ENCODE results near the gene MCC. TPM values are rescaled to one million over a fixed set of nuclear protein-coding genes. Genes with fewer than 3 reads are reported as not detected.

Gene MCC
- total RNA-seq, 1 experiment from 2014 or later = 0.41 TPM

GRCh38 chr5:113514289-113514635, 26.0 kb upstream of the MCC start:
- in situ Hi-C loops (cut with HindIII; ENCODE audit: low pct_unique_long_range_greater_than_20kb, low sequenced_read_pairs) = no loop called here
- ChIA-PET CTCF (no interaction called here), POLR2A (no interaction called here)
- Histone ChIP-seq H3K4me3 (ENCODE audit: low read depth in 2 of 2, low read length in 2 of 2) (peak overlapping the region; percentile 82 to 89), H3K36me3 (ENCODE audit: control insufficient read depth, insufficient read depth, low read length) (peaks cover 2% of the 10 kb centered on the region; the same call in 1 of the 2 replicates), H3K4me1 (ENCODE audit: control insufficient read depth, insufficient read depth, low read length) (peaks cover 10% of the 10 kb centered on the region), H3K27ac (ENCODE audit: low read length) (peak overlapping the region; percentile 89), H3K27me3 (ENCODE audit: control insufficient read depth, insufficient read depth, low read length) (peaks cover 8% of the 10 kb centered on the region; the same call in 1 of the 2 replicates), H3K9me3 (ENCODE audit: control insufficient read depth, insufficient read depth, low read depth, low read length) (no peaks in the 10 kb centered on the region)
- intact Hi-C loops (cut with micrococcal nuclease; ENCODE audit: unreplicated experiment) = loop anchor here (5.0 to 10.0 kb wide), 2 partner anchors 177 to 519 kb away; no protein-coding TSS in a partner anchor
- DNase-seq (ENCODE audit: low read depth, low spot score) (no peak), ATAC-seq (no peak)
- TF ChIP-seq POLR2AphosphoS5 (IDR thresholded peaks at IDR 0.05; ENCODE audit: low read depth, low read length) = no peak
- TF ChIP-seq, protein P1, sequence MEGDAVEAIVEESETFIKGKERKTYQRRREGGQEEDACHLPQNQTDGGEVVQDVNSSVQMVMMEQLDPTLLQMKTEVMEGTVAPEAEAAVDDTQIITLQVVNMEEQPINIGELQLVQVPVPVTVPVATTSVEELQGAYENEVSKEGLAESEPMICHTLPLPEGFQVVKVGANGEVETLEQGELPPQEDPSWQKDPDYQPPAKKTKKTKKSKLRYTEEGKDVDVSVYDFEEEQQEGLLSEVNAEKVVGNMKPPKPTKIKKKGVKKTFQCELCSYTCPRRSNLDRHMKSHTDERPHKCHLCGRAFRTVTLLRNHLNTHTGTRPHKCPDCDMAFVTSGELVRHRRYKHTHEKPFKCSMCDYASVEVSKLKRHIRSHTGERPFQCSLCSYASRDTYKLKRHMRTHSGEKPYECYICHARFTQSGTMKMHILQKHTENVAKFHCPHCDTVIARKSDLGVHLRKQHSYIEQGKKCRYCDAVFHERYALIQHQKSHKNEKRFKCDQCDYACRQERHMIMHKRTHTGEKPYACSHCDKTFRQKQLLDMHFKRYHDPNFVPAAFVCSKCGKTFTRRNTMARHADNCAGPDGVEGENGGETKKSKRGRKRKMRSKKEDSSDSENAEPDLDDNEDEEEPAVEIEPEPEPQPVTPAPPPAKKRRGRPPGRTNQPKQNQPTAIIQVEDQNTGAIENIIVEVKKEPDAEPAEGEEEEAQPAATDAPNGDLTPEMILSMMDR (IDR thresholded peaks at IDR 0.05) = no peak
- no peak for TF ChIP-seq SIN3A (IDR thresholded peaks at IDR 0.05; ENCODE audit: borderline replicate concordance, insufficient read depth, low read depth, low read length)
- TF ChIP-seq, protein P2, sequence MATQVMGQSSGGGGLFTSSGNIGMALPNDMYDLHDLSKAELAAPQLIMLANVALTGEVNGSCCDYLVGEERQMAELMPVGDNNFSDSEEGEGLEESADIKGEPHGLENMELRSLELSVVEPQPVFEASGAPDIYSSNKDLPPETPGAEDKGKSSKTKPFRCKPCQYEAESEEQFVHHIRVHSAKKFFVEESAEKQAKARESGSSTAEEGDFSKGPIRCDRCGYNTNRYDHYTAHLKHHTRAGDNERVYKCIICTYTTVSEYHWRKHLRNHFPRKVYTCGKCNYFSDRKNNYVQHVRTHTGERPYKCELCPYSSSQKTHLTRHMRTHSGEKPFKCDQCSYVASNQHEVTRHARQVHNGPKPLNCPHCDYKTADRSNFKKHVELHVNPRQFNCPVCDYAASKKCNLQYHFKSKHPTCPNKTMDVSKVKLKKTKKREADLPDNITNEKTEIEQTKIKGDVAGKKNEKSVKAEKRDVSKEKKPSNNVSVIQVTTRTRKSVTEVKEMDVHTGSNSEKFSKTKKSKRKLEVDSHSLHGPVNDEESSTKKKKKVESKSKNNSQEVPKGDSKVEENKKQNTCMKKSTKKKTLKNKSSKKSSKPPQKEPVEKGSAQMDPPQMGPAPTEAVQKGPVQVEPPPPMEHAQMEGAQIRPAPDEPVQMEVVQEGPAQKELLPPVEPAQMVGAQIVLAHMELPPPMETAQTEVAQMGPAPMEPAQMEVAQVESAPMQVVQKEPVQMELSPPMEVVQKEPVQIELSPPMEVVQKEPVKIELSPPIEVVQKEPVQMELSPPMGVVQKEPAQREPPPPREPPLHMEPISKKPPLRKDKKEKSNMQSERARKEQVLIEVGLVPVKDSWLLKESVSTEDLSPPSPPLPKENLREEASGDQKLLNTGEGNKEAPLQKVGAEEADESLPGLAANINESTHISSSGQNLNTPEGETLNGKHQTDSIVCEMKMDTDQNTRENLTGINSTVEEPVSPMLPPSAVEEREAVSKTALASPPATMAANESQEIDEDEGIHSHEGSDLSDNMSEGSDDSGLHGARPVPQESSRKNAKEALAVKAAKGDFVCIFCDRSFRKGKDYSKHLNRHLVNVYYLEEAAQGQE (IDR thresholded peaks at IDR 0.05; ENCODE audit: insufficient read depth in 1 of 2, low read depth in 2 of 2, low read length in 1 of 2) = no peak
- TF ChIP-seq TCF7L2 (IDR thresholded peaks at IDR 0.05; ENCODE audit: low read depth, low read length) = no peak
- no TSS peak for BruUV-seq (replicated peaks)

DNA sequence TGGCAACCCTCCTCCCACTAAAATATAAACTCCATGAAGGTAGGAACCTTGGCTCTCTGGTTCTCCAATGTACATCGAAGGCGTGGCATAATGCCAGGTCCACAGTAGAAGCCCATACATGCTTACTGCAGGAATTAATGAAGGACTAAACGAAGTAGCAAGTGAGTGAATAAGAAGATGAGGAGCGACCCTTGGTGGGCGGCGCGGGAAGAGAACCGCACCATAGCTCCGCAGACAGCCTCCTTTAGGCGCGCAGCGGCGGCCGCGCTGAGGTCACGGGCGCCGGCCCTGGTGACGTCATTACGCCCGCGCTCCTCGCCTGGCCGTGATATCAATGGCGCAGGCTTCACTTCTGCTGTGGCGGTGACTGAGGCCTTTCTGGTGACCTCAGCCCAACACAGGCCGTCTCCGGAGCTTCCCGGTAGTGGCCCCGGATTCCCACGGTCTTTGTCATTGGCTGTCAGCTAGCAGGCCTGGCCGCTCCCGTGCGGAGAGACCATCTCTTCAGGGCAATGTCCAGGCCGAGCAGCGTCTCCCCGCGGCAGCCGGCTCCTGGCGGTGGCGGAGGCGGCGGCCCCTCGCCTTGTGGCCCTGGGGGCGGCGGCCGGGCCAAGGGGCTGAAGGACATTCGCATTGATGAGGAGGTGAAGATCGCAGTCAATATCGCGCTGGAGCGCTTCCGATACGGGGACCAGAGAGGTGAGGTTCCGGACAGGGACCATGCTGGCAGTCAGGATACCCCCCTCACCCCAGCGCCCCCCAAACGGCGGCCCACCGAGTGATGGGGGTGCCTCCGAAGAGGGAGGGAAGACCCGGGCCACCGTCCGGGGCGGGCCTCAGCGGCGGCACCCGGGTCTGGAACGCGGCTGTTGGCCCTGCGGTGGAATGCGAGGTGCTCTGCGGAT, 25.4 kb upstream of the MCC start, which contains the start of gene YTHDC2:
TSS of gene YTHDC2 (plus strand) at position 311 of the 905 bp plus-strand sequence. CDS start at position 513, 202 bp downstream.
- Histone ChIP-seq H3K9me3 (ENCODE audit: control insufficient read depth, insufficient read depth, low read depth, low read length) (no peaks in the 10 kb centered on the region), H3K36me3 (ENCODE audit: control insufficient read depth, insufficient read depth, low read length) (peaks cover 2% of the 10 kb centered on the region; the same call in 1 of the 2 replicates), H3K27ac (ENCODE audit: low read length) (peak within 1 kb of the TSS; percentile 89), H3K4me3 (ENCODE audit: low read depth in 2 of 2, low read length in 2 of 2) (peak within 1 kb of the TSS; percentile 82 to 89), H3K4me1 (ENCODE audit: control insufficient read depth, insufficient read depth, low read length) (peaks cover 10% of the 10 kb centered on the region), H3K27me3 (ENCODE audit: control insufficient read depth, insufficient read depth, low read length) (peaks cover 8% of the 10 kb centered on the region; the same call in 1 of the 2 replicates)
- in situ Hi-C loops (cut with HindIII; ENCODE audit: low pct_unique_long_range_greater_than_20kb, low sequenced_read_pairs) (no loop called here), intact Hi-C loops (cut with micrococcal nuclease; ENCODE audit: unreplicated experiment) (loop anchor here (5.0 to 10.0 kb wide), 2 partner anchors 176 to 519 kb away; no protein-coding TSS in a partner anchor)
- TF ChIP-seq, protein P2 (IDR thresholded peaks at IDR 0.05; ENCODE audit: insufficient read depth in 1 of 2, low read depth in 2 of 2, low read length in 1 of 2) = no peak
- TF ChIP-seq POLR2AphosphoS5 (IDR thresholded peaks at IDR 0.05; ENCODE audit: low read depth, low read length) (peak; percentile 89), SIN3A (IDR thresholded peaks at IDR 0.05; ENCODE audit: borderline replicate concordance, insufficient read depth, low read depth, low read length) (no peak), TCF7L2 (IDR thresholded peaks at IDR 0.05; ENCODE audit: low read depth, low read length) (no peak)
- TF ChIP-seq, protein P1 (IDR thresholded peaks at IDR 0.05) = peak; percentile 46
- DNase-seq (ENCODE audit: low read depth, low spot score) = peak; percentile 43
- ChIA-PET POLR2A (interaction anchor here (0.6 kb wide), 1 partner anchor 129 kb away, joined by 3 read pairs; no protein-coding TSS in a partner anchor), CTCF (interaction anchor here (0.6 kb wide), 1 partner anchor 54 kb away, joined by 4 read pairs; no protein-coding TSS in a partner anchor)
- BruUV-seq (replicated peaks) = no TSS peak
- ATAC-seq = peak; percentile 99

Measured in Panc1 (cell line).